SH-SY5Y (cell line): ENCODE measurements around the gene ITSN1.

Experiments used
- GATA2 ChIP-seq: IDR thresholded peaks from 2 replicates; pipeline ENCODE4 v1.6.1; 2011; ENCODE audit warnings: mild to moderate bottlenecking, low read depth, low read length
- GATA3 ChIP-seq: IDR thresholded peaks from 2 replicates; pipeline ENCODE4 v1.6.1; 2011; ENCODE audit warnings: low read depth, mild to moderate bottlenecking, low read length, moderate library complexity

Gene ITSN1

GRCh38 chr21:33684923-33685560 is 42.7 kb downstream of the ITSN1 start:
- no peak for TF ChIP-seq GATA3
- no peak for TF ChIP-seq GATA2

- TF ChIP-seq GATA3 (no peak), GATA2 (no peak)
These were observed 43.4 kb downstream of the ITSN1 start for GRCh38 chr21:33685613-33686197.

- TF ChIP-seq GATA2 = no peak
- TF ChIP-seq GATA3 = no peak
These were observed 44.1 kb downstream of the ITSN1 start for GRCh38 chr21:33686386-33686785.

GRCh38 chr21:33687634-33688033 is 45.3 kb downstream of the ITSN1 start:
- no peak for TF ChIP-seq GATA3

GRCh38 chr21:33688353-33688752 is 46.1 kb downstream of the ITSN1 start:
- TF ChIP-seq GATA2 (no peak), GATA3 (no peak)

- TF ChIP-seq GATA3 = no peak
- no peak for TF ChIP-seq GATA2
These were observed 48.6 kb downstream of the ITSN1 start for GRCh38 chr21:33690874-33691273.

GRCh38 chr21:33691945-33692603 is 49.8 kb downstream of the ITSN1 start:
- TF ChIP-seq GATA3 = no peak
- TF ChIP-seq GATA2 = no peak

GRCh38 chr21:33695813-33696212 is 53.5 kb downstream of the ITSN1 start:
- TF ChIP-seq GATA3 (no peak), GATA2 (no peak)

- TF ChIP-seq GATA2 = no peak
- no peak for TF ChIP-seq GATA3
These were observed 54.2 kb downstream of the ITSN1 start for GRCh38 chr21:33696465-33696864.

GRCh38 chr21:33698087-33698860 is 56.0 kb downstream of the ITSN1 start:
- TF ChIP-seq GATA3 (no peak), GATA2 (no peak)

- TF ChIP-seq GATA3 = no peak
- no peak for TF ChIP-seq GATA2
These were observed 57.0 kb downstream of the ITSN1 start for GRCh38 chr21:33699277-33699676.

GRCh38 chr21:33700491-33700890 is 58.2 kb downstream of the ITSN1 start:
- TF ChIP-seq GATA3 = no peak

- no peak for TF ChIP-seq GATA2
- TF ChIP-seq GATA3 = no peak
These were observed 61.7 kb downstream of the ITSN1 start for GRCh38 chr21:33703750-33704606.

- TF ChIP-seq GATA3 = no peak
- no peak for TF ChIP-seq GATA2
These were observed 65.5 kb downstream of the ITSN1 start for GRCh38 chr21:33707846-33708245.

GRCh38 chr21:33708874-33709273 is 66.6 kb downstream of the ITSN1 start:
- TF ChIP-seq GATA3 (no peak), GATA2 (no peak)
